ENCODE measurements around the gene EPDR1.

EPDR1 gene

GRCh38 chr7:37920305-37920848, at the start of gene EPDR1:
TSS of gene EPDR1 (plus strand) at chr7:37920640. CDS start at chr7:37920940, 300 bp downstream.
- H3K27ac ChIP-seq: peak within 1 kb of the TSS; percentile 68
- TF ChIP-seq ZFX (IDR thresholded peaks at IDR 0.05; ENCODE audit: borderline replicate concordance): no peak
- TF ChIP-seq CTCF (IDR thresholded peaks at IDR 0.05): peak; percentile 75

GRCh38 chr7:37882086-37882485, 38.4 kb upstream of the EPDR1 start:
- no peak overlapping the region for H3K27ac ChIP-seq
- TF ChIP-seq ZFX (IDR thresholded peaks at IDR 0.05; ENCODE audit: borderline replicate concordance) (no peak), CTCF (IDR thresholded peaks at IDR 0.05) (no peak)

GRCh38 chr7:37893359-37893758, 27.1 kb upstream of the EPDR1 start:
- no peak for TF ChIP-seq CTCF (IDR thresholded peaks at IDR 0.05)
- TF ChIP-seq ZFX (IDR thresholded peaks at IDR 0.05; ENCODE audit: borderline replicate concordance): no peak
- H3K27ac ChIP-seq: no peak overlapping the region

- H3K27ac ChIP-seq: no peak overlapping the region
- TF ChIP-seq ZFX (IDR thresholded peaks at IDR 0.05; ENCODE audit: borderline replicate concordance): no peak
- TF ChIP-seq CTCF (IDR thresholded peaks at IDR 0.05): no peak
Observed at GRCh38 chr7:37894671-37895070, 25.8 kb upstream of the EPDR1 start.

DNA sequence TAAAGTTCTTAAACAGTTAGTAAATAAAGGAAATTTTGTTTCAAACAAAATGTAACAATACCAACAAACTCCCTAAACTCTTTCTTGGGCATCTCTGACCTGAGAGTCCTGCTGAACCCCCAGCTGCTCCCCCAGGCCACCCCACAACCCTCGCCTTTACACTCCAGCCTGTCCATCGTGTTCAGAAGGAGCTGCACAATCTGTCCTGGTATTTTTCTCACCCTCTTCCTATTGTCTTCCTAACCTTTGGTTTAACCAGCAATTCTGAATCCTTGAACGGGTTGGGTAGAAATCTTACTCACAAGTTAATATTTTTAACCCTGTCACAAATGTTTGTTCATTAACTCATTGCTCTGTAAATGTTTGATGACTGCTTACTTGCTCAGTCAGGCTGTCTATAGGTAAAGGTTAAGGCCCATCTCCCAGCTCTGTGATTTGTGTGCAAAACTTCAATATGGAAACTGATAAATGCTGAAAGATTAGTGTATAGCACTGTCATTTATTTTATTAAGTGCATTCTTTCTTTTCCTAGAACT, 20.7 kb upstream of the EPDR1 start:
- H3K27ac ChIP-seq: no peak overlapping the region
- TF ChIP-seq ZFX (IDR thresholded peaks at IDR 0.05; ENCODE audit: borderline replicate concordance) (no peak), CTCF (IDR thresholded peaks at IDR 0.05) (no peak)

GRCh38 chr7:37901236-37901827, 19.1 kb upstream of the EPDR1 start:
- no peak overlapping the region for H3K27ac ChIP-seq
- TF ChIP-seq CTCF (IDR thresholded peaks at IDR 0.05) (peak; percentile 93), ZFX (IDR thresholded peaks at IDR 0.05; ENCODE audit: borderline replicate concordance) (no peak)

GRCh38 chr7:37901890-37902524, 18.4 kb upstream of the EPDR1 start:
- H3K27ac ChIP-seq: no peak overlapping the region
- TF ChIP-seq CTCF (IDR thresholded peaks at IDR 0.05) (no peak), ZFX (IDR thresholded peaks at IDR 0.05; ENCODE audit: borderline replicate concordance) (no peak)

All from 22Rv1 (cell line).